Right forelimb (tissue), 1 donor: ENCODE results near the gene GDF11.

ENCODE experiments used
- DNase-seq: peaks from one replicate; pipeline ENCODE4 v3.0.0-alpha.2; 2018

GDF11 gene

DNA sequence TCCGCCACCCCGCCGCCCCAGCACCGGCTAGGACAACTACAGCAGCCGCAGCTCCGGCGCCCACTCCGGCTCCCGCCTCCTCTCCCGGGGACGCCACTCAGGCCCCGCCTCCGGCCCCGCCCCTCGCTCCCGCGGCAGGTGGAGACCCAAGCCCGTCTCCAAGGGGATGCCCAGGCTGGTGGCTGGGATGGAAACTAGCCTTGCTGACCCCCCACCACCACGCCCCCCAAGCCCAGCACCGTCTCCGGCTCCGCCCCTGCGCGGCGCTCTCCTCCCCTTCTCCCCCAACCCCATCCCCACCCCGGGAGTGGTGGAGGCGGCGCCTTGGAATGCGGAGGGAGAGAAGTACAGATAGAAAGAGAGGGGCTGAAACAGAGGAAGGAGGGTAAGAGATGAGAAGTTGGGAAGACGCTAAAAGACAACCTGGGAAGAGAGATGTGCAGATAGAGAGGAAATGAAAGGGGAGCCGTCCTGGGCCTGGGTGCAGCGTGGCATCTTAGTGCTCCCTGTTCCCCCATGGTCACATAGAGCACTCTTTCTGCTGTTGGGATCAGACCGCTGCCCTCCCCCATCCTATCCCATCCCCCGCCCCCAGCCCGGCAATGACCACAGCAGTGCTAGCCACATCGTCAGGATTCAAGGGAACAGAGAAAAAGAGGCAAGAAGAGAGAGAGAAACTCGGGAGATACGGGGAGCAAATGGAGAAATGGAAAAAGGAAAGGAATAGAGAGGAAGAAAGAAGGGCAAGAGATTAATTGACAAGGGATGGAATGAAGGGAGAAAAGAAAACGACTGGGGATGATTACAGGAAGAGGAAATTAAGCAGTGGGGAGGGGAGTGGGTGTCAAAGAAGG is 34.9 kb upstream of the GDF11 start, which contains the start of gene ITGA7:
ITGA7 (minus strand) TSS at position 64 of the 854 bp plus-strand sequence. CDS start 222 bp downstream, outside the sequence.
- peak; percentile 81 for DNase-seq

DNA sequence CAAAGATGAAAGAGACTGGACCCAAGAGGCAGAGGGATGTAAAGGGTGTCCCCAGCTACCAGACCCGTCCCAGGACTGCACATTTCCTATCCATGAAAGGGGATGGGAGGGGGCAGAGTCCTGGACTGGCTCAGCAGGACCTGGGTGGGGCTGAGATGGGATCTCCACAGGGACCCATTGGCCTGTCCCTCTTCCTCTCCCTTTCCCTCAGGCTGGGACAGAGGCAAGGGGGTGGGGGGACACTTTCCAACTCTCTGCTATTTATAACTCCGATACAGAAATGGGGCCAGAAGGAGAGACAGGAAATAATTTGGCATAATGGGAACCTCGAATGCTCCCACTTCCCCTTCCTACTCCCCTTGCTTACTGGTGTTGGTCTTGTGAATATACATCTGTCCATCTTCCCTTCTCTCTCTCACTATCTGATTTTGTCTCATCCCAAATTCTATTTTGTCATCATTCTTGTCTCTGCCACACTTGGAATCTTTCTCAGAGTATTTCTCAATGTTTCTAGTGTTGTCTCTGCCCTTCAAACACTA is 34.2 kb upstream of the GDF11 start:
- DNase-seq = no peak

DNA sequence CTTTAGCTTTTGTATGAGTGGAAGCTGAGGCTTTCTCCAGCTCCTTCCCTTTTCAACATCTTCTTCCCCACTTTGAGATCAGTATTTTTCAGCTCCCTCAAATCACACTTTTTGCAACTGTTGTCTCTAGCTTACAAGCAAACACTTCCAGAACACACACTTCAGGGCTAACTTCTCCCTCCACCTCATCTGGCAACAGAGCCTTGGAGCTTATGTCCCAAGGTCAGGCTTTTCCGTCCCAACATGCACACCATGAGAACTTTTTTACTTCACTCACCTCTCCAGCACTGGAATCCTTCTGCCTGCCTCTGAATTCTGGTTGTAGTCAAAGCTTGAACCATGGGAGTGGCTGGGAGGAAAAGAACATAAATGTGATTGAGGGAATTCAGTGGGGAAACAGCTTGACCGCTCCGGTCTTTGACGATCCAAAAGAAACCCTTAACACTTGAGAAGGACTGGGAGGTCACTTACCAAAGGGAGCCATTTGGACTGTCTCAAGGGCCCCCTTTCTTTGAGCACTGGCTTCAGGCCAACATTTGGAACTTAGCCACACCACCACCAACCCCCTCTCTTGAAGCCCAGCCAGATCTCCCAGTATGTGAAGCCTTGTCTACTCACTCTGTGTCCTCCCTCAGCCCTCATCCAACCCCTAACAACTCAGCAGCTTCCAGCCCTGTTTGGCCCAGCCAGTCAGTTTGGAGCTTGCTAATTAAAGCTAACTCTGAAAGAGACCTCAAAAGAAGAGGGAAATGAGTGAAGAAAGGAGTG is 31.0 kb upstream of the GDF11 start:
- DNase-seq = peak; percentile 57

GRCh38 chr12:55712700-55713415 is 30.1 kb upstream of the GDF11 start:
- DNase-seq = no peak

DNA sequence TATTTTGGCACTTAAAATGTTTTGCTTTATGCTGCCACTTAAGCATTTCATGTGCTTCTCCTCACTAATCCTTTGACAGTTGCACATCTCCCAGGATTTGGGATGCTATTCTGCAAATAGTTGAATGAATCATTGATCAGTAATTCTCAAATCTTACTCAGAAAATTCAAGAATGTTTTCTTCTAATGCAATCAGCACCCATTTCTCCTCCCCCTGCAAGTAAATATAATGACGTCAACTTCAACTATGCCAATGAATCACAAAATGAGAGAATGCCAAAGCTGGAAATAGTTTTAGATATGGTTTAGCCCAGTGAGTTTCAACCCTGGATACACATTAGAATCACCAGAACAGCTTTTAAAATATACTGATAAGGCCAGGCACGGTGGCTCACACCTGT is 29.2 kb upstream of the GDF11 start:
- no peak for DNase-seq

- DNase-seq = no peak
Measured at GRCh38 chr12:55715169-55715764, 27.7 kb upstream of the GDF11 start.

DNA sequence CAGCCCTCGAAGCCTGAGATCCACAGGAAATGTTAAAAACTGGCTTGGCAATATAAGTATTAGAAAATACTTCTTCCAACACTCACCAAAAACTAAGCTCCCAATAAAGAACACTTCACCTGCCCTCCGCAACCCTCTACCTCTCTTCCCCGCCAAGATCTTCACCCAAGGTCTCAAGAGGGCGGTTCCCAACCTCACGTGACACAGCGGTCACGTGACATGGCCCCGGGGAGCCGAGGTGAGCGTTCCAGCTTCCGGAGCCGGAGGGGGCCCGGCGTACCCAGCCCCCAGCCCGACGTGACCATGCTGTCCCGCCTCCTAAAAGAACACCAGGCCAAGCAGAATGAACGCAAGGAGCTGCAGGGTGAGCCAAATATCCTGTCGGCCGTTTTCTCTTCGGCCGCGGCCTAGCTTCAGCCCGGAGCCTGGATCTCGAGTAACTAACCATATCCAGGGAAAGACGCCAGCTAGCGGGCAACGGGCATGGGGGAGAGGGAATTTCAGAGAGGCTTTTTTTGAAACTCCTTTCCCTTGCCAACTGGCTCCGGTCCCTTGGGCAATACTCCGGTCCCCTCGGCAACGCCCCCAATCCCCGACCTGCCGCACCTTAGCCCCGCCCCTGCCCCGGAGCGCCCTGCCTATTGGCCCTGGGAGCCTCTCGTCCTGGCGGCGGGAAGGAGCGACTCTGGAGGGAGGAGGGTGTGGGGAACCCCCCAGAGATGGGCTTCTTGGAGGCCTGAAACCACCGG is 26.9 kb upstream of the GDF11 start, which contains the start of gene BLOC1S1:
BLOC1S1 (plus strand) TSS at position 214 of the 749 bp plus-strand sequence; CDS start at position 220, 6 bp downstream.
- peak; percentile 96 for DNase-seq

- no peak for DNase-seq
Measured at GRCh38 chr12:55716582-55716957, 26.4 kb upstream of the GDF11 start.

DNA sequence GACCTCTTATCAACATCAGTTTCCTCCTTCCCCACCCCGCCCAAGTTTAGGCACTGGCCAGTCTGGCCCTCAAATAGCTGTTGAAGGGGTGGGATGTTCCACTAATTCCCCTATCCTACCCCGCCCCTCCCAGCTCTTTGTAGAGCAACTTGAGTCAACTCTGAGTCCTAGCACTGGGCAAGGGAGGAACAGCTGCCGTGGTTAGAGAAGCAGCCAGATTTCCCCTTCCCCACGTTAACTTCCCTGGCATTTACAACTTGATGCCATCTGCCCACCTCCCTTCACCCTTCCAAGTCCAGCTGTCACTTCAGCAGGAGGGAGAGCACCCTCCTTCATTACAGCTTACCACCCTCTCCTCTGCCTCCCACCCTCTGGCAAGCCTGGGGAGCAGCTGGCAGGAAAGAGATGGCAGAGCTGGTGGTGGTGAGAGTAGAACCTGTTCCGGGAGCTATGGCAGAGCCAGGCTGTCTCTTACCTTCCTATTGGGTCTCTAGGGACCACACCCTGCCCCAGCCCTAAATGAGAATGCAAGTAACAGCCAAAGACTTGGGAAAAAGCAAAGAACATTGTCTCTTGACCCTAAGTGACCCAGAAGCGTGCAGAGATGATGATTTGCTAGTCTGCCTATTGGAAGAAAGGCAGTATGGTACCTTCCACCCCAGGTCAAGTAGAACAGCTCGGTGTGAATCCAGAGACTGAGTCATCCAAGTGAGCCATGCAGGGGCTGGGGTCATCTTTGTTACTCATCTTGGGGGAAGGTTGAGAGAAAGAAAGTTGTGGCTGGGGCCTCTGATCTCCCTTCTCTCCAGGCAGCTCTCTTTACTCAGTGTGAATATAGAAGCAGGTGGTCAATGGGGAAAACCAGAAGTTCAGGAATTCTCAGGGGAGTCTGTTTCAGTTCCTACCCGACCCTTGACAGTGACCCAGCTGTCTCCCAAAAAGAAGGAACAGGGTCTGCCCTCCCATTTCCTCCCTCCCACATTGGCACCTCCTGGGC is 25.6 kb upstream of the GDF11 start:
- DNase-seq = peak; percentile 59

- no peak for DNase-seq
Measured at GRCh38 chr12:55718015-55718414, 24.9 kb upstream of the GDF11 start.

- DNase-seq = peak; percentile 55
Measured at GRCh38 chr12:55718624-55719275, 24.2 kb upstream of the GDF11 start.

DNA sequence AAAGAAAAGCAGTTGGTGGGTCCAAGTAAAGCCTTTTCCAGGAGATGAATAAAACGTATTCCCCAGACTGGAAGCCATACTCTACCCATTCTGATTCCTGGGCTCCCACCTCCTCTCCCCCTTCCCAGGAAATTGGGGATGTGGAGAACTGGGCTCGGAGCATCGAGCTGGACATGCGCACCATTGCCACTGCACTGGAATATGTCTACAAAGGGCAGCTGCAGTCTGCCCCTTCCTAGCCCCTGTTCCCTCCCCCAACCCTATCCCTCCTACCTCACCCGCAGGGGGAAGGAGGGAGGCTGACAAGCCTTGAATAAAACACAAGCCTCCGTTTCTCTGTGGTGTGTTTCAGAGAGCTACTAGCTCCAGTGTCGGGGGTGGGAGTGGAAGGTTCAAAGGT is 23.6 kb upstream of the GDF11 start:
- DNase-seq = no peak

DNA sequence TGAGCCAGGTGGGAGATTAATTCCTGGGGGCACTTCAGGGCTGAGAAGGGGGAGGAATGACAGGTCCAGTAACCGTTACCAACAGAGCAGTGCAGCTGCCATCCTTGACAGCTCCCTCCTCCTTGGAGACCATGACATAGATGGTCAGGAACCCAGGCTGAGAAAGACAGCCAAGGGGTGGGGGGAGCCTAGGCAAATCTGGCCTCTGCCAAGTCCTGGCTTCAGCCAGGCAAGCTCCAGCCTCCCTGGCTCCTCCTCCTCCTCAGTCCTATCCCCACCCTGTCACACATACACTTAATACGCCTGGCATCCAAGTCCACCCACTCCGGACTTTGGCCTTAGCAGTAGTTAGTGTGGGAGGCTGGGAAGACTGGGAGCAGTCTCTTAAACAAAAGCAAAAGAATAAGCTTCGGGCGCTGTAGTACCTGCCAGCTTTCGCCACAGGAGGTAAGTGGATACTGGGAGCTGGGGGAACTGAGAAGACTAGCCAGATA is 22.8 kb upstream of the GDF11 start, which contains the start of gene RDH5:
RDH5 (plus strand) TSS at position 323 of the 494 bp plus-strand sequence. CDS start 792 bp downstream, outside the sequence.
- peak; percentile 66 for DNase-seq

GRCh38 chr12:55720894-55721444 is 22.0 kb upstream of the GDF11 start:
- peak; percentile 60 for DNase-seq

- no peak for DNase-seq
Measured at GRCh38 chr12:55721601-55722213, 21.2 kb upstream of the GDF11 start.

DNA sequence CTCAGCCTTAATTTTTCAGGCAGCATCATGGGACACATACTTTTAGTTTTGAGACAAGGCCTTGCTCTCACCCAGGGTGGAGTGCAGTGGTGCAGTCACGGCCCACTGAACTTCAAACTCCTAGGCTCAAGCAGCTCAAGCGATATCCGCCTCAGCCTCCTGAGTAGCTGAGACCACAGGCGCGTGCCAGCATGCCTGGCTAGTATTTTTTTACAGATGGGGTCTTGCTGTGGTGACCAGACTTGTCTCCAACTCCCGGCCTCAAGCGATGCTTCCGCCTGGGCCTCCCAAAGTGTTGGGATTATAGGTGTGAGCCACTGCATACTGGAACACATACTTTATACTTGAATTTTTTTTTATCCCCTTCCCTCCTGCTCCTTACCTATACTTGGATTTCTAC is 20.0 kb upstream of the GDF11 start:
- DNase-seq = no peak

GRCh38 chr12:55723516-55724225 is 19.3 kb upstream of the GDF11 start:
- no peak for DNase-seq
